HK-2 (cell line): ENCODE data around the gene TCEAL5.
"Not testable (repeated sequence)": the region's sequence is repeated elsewhere in the genome, so short reads cannot be mapped to it uniquely, and the experiment has no call there.

Experiments used
- DNase-seq: peaks from one replicate; pipeline ENCODE4 v3.0.0-alpha.2; 2018; ENCODE audit not compliant: unreplicated experiment

Gene TCEAL5

DNA sequence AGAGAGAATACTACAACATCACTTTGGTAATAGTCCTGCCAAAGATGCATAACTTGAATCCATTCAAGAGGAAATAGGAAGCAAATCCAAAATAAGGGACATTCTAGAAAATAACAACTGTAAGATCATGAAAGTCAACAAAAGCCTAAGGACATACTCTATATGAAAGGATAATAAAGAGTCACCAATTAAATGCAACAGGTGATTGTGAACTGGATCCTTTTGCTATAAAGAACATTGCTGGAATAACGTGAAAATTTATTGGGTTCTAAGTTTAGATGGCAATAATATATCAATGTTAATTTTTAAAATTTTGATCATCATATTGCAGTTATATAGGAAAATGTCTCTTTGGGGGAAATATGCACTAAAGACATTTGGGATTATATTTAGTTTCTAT lies 41.7 kb downstream of the TCEAL5 start:
- no peak for DNase-seq

DNA sequence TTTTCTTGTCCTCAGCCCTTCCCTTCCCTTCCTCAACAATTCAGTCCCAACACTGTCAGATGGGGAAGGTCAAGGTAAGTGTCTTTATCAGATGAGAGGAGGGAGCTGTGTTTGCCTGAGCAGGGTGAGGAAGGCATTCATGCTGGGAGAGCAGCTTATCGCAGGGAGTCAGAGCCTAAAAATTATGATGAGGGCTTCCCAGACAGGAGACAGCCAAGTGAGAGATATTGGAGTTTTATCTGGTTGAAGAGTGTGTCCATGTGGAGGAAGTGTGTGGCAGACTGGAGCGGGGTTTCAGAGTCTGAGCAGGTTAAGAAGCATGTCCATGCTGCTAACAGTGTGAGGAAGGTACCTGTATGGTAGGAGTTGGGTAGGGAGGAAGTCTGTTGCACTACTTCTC lies 43.3 kb downstream of the TCEAL5 start:
- DNase-seq, result no peak

DNA sequence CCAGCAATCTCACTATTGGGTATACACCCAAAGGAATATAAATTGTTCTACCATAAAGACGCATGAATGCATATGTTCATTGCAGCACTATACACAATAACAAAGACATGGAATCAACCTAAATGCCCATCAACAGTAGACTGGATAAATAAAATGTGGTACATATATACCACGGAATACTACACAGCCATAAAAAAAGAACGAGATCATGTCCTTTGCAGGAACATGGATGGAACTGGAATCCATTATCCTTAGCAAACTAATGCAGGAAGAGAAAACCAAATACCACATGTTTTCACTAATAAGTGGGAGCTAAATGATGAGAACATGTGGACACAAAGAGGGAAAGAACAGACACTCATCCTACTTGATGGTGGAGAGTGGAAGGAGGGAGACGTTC lies 50.6 kb downstream of the TCEAL5 start:
- not testable (repeated sequence) for DNase-seq
